Ecto neural progenitor cell (in vitro differentiated cells): ENCODE measurements around the gene SLITRK1.

ENCODE experiments used
- DNase-seq: peaks from one replicate; pipeline ENCODE4 v3.0.0-alpha.2; 2018; ENCODE audit warnings: low spot score

Gene SLITRK1

GRCh38 chr13:83865161-83866137, 16.8 kb downstream of the SLITRK1 start:
- no peak for DNase-seq

GRCh38 chr13:83853771-83854170, 28.5 kb downstream of the SLITRK1 start:
- DNase-seq: no peak

GRCh38 chr13:83845106-83845505, 37.2 kb downstream of the SLITRK1 start:
- DNase-seq: no peak

GRCh38 chr13:83839146-83839545, 43.1 kb downstream of the SLITRK1 start:
- DNase-seq: no peak

GRCh38 chr13:83831796-83832195, 50.5 kb downstream of the SLITRK1 start:
- no peak for DNase-seq

GRCh38 chr13:83829810-83830209, 52.5 kb downstream of the SLITRK1 start:
- DNase-seq: no peak

GRCh38 chr13:83827338-83827737, 54.9 kb downstream of the SLITRK1 start:
- DNase-seq: no peak
